ENCODE results near the gene KLK4. TPM values are rescaled to one million over a fixed set of nuclear protein-coding genes. Genes with fewer than 3 reads are reported as not detected.

KLK4 gene
- total and polyA plus RNA-seq, 7 experiments from 2014 or later: not detected

GRCh38 chr19:50889638-50890037 lies 21.6 kb downstream of the KLK4 start:
- Histone ChIP-seq H3K27me3 (ENCODE audit: control insufficient read depth in 2 of 2, insufficient read depth in 2 of 2, low read length in 2 of 2) (peaks cover 0 to 3% of the 10 kb centered on the region in 2 donors), H3K4me3 (ENCODE audit: low read length) (no peak overlapping the region), H3K36me3 (ENCODE audit: control insufficient read depth in 2 of 3, insufficient read depth in 3 of 3, low read length in 3 of 3) (no peaks in the 10 kb centered on the region), H3K4me1 (ENCODE audit: control insufficient read depth in 2 of 2, insufficient read depth in 2 of 2, low read length in 2 of 2) (no peaks in the 10 kb centered on the region), H3K27ac (ENCODE audit: low read depth, low read length) (no peak overlapping the region), H3K9me3 (ENCODE audit: control insufficient read depth in 2 of 3, low read length in 3 of 3) (peaks cover 0 to 4% (median 0%) of the 10 kb centered on the region in 3 experiments)
- ATAC-seq (no peak), DNase-seq (no peak)
- ChIA-PET POLR2A (no interaction called here), CTCF (no interaction called here)
- H3K4me1 Mint-ChIP-seq: no peaks in the 10 kb centered on the region
- peaks cover 0 to 12% (median 2%) of the 10 kb centered on the region in 11 donors for H3K9me3 Mint-ChIP-seq
- no peaks in the 10 kb centered on the region for H3K36me3 Mint-ChIP-seq
- intact Hi-C loops (cut with micrococcal nuclease): no loop called here
- no peak overlapping the region for H3K4me3 Mint-ChIP-seq
- H3K27ac Mint-ChIP-seq: no peak overlapping the region
- H3K27me3 Mint-ChIP-seq: peaks cover 9 to 83% (median 48%) of the 10 kb centered on the region in 5 donors

DNA sequence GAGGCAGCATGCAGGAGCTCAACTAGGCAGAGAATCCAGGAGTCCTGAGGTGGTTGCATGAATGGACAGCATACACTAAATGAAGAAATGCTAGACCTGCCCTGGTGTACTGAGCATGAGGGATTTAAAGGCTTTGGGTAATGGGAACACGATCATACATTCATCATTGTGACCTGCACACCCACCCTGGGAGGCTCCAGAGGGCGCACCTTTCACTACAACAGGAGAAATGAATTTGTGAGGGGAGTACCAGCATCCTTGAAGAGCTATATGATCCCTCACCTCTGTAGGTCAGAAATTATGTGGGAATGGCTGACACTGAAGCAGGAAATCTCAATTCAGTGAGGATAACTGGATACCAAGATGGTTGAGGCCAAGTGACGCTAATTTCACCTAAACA lies 29.0 kb downstream of the KLK4 start:
- Histone ChIP-seq H3K4me1 (ENCODE audit: control insufficient read depth in 2 of 2, insufficient read depth in 2 of 2, low read length in 2 of 2) (no peaks in the 10 kb centered on the region), H3K27me3 (ENCODE audit: control insufficient read depth in 2 of 2, insufficient read depth in 2 of 2, low read length in 2 of 2) (peaks cover 0 to 3% of the 10 kb centered on the region in 2 donors), H3K36me3 (ENCODE audit: control insufficient read depth in 2 of 3, insufficient read depth in 3 of 3, low read length in 3 of 3) (no peaks in the 10 kb centered on the region), H3K4me3 (ENCODE audit: low read length) (no peak overlapping the region), H3K9me3 (ENCODE audit: control insufficient read depth in 2 of 3, low read length in 3 of 3) (no peaks in the 10 kb centered on the region), H3K27ac (ENCODE audit: low read depth, low read length) (no peak overlapping the region)
- ATAC-seq: no peak
- peaks cover 0 to 2% (median 0%) of the 10 kb centered on the region in 11 donors for H3K9me3 Mint-ChIP-seq
- H3K36me3 Mint-ChIP-seq: no peaks in the 10 kb centered on the region
- H3K27me3 Mint-ChIP-seq: peaks cover 28 to 80% (median 47%) of the 10 kb centered on the region in 5 donors
- intact Hi-C loops (cut with micrococcal nuclease): no loop called here
- POLR2A ChIA-PET: no interaction called here
- H3K27ac Mint-ChIP-seq: no peak overlapping the region
- DNase-seq: no peak
- CTCF ChIA-PET: no interaction called here
- H3K4me1 Mint-ChIP-seq: peaks cover 0 to under 1% (median 0%) of the 10 kb centered on the region in 7 donors
- no peak overlapping the region for H3K4me3 Mint-ChIP-seq

DNA sequence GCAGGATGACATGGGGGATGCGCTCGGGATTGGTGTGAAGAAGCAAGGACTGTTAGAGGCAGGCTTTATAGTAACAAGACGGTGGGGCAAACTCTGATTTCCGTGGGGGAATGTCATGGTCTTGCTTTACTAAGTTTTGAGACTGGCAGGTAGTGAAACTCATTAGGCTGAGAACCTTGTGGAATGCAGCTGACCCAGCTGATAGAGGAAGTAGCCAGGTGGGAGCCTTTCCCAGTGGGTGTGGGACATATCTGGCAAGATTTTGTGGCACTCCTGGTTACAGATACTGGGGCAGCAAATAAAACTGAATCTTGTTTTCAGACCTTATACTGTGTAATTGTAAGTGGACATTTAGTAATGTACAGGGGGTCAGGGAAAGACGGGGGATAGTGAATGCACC lies 31.0 kb downstream of the KLK4 start:
- ChIA-PET POLR2A (no interaction called here), CTCF (no interaction called here)
- Mint-ChIP-seq H3K27me3 (peaks cover 26 to 61% (median 36%) of the 10 kb centered on the region in 5 donors), H3K4me1 (peaks cover 0 to 2% (median 0%) of the 10 kb centered on the region in 7 donors), H3K36me3 (no peaks in the 10 kb centered on the region), H3K4me3 (no peak overlapping the region), H3K9me3 (peaks cover 0 to 2% (median 0%) of the 10 kb centered on the region in 11 donors), H3K27ac (no peak overlapping the region)
- ATAC-seq: no peak
- H3K36me3 ChIP-seq (ENCODE audit: control insufficient read depth in 2 of 3, insufficient read depth in 3 of 3, low read length in 3 of 3): no peaks in the 10 kb centered on the region
- no peak for DNase-seq
- H3K27me3 ChIP-seq (ENCODE audit: control insufficient read depth in 2 of 2, insufficient read depth in 2 of 2, low read length in 2 of 2): peaks cover 0 to 3% of the 10 kb centered on the region in 2 donors
- intact Hi-C loops (cut with micrococcal nuclease): no loop called here
- no peak overlapping the region for H3K4me3 ChIP-seq (ENCODE audit: low read length)
- H3K4me1 ChIP-seq (ENCODE audit: control insufficient read depth in 2 of 2, insufficient read depth in 2 of 2, low read length in 2 of 2): no peaks in the 10 kb centered on the region
- no peaks in the 10 kb centered on the region for H3K9me3 ChIP-seq (ENCODE audit: control insufficient read depth in 2 of 3, low read length in 3 of 3)
- no peak overlapping the region for H3K27ac ChIP-seq (ENCODE audit: low read depth, low read length)

- Mint-ChIP-seq H3K27ac (no peak overlapping the region), H3K27me3 (peaks cover 25 to 53% (median 34%) of the 10 kb centered on the region in 5 donors), H3K4me3 (no peak overlapping the region), H3K4me1 (peaks cover 0 to 2% (median 0%) of the 10 kb centered on the region in 7 donors), H3K9me3 (peaks cover 0 to 2% (median 0%) of the 10 kb centered on the region in 11 donors), H3K36me3 (no peaks in the 10 kb centered on the region)
- Histone ChIP-seq H3K9me3 (ENCODE audit: control insufficient read depth in 2 of 3, low read length in 3 of 3) (no peaks in the 10 kb centered on the region), H3K27me3 (ENCODE audit: control insufficient read depth in 2 of 2, insufficient read depth in 2 of 2, low read length in 2 of 2) (no peaks in the 10 kb centered on the region), H3K4me3 (ENCODE audit: low read length) (no peak overlapping the region), H3K4me1 (ENCODE audit: control insufficient read depth in 2 of 2, insufficient read depth in 2 of 2, low read length in 2 of 2) (no peaks in the 10 kb centered on the region), H3K27ac (ENCODE audit: low read depth, low read length) (no peak overlapping the region), H3K36me3 (ENCODE audit: control insufficient read depth in 2 of 3, insufficient read depth in 3 of 3, low read length in 3 of 3) (no peaks in the 10 kb centered on the region)
- DNase-seq: no peak
- POLR2A ChIA-PET: no interaction called here
- no peak for ATAC-seq
- CTCF ChIA-PET: no interaction called here
- intact Hi-C loops (cut with micrococcal nuclease): no loop called here
Observed at GRCh38 chr19:50878851-50879250, 32.3 kb downstream of the KLK4 start.

- H3K9me3 ChIP-seq (ENCODE audit: control insufficient read depth in 2 of 3, low read length in 3 of 3): no peaks in the 10 kb centered on the region
- H3K27me3 ChIP-seq (ENCODE audit: control insufficient read depth in 2 of 2, insufficient read depth in 2 of 2, low read length in 2 of 2): no peaks in the 10 kb centered on the region
- no peaks in the 10 kb centered on the region for H3K4me1 ChIP-seq (ENCODE audit: control insufficient read depth in 2 of 2, insufficient read depth in 2 of 2, low read length in 2 of 2)
- H3K27ac ChIP-seq (ENCODE audit: low read depth, low read length): no peak overlapping the region
- Mint-ChIP-seq H3K9me3 (peaks cover 0 to 2% (median 0%) of the 10 kb centered on the region in 11 donors), H3K4me1 (peaks cover 0 to 2% (median 0%) of the 10 kb centered on the region in 7 donors), H3K36me3 (no peaks in the 10 kb centered on the region), H3K27ac (no peak overlapping the region), H3K4me3 (no peak overlapping the region), H3K27me3 (peaks cover 20 to 49% (median 37%) of the 10 kb centered on the region in 5 donors)
- POLR2A ChIA-PET: interaction anchor here (0.6 kb wide), 1 partner anchor 97 kb away, joined by 3 read pairs; no protein-coding TSS in a partner anchor
- intact Hi-C loops (cut with micrococcal nuclease): no loop called here
- CTCF ChIA-PET: no interaction called here
- no peaks in the 10 kb centered on the region for H3K36me3 ChIP-seq (ENCODE audit: control insufficient read depth in 2 of 3, insufficient read depth in 3 of 3, low read length in 3 of 3)
- ATAC-seq (no peak), DNase-seq (no peak)
- no peak overlapping the region for H3K4me3 ChIP-seq (ENCODE audit: low read length)
Observed at GRCh38 chr19:50877338-50877737, 33.9 kb downstream of the KLK4 start.

DNA sequence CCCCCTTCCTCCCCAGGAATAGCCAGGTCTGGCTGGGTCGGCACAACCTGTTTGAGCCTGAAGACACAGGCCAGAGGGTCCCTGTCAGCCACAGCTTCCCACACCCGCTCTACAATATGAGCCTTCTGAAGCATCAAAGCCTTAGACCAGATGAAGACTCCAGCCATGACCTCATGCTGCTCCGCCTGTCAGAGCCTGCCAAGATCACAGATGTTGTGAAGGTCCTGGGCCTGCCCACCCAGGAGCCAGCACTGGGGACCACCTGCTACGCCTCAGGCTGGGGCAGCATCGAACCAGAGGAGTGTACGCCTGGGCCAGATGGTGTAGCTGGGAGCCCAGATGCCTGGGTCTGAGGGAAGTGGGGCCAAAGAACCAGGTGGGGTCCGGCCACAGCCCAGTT lies 34.7 kb downstream of the KLK4 start:
- Histone ChIP-seq H3K4me3 (ENCODE audit: low read length) (no peak overlapping the region), H3K27ac (ENCODE audit: low read depth, low read length) (no peak overlapping the region), H3K36me3 (ENCODE audit: control insufficient read depth in 2 of 3, insufficient read depth in 3 of 3, low read length in 3 of 3) (no peaks in the 10 kb centered on the region), H3K4me1 (ENCODE audit: control insufficient read depth in 2 of 2, insufficient read depth in 2 of 2, low read length in 2 of 2) (no peaks in the 10 kb centered on the region), H3K9me3 (ENCODE audit: control insufficient read depth in 2 of 3, low read length in 3 of 3) (no peaks in the 10 kb centered on the region), H3K27me3 (ENCODE audit: control insufficient read depth in 2 of 2, insufficient read depth in 2 of 2, low read length in 2 of 2) (no peaks in the 10 kb centered on the region)
- Mint-ChIP-seq H3K27me3 (peaks cover 16 to 46% (median 39%) of the 10 kb centered on the region in 5 donors), H3K36me3 (peaks cover 0 to under 1% (median 0%) of the 10 kb centered on the region in 5 donors), H3K9me3 (peaks cover 0 to 2% (median 0%) of the 10 kb centered on the region in 11 donors), H3K4me1 (peaks cover 0 to 2% (median 0%) of the 10 kb centered on the region in 7 donors), H3K27ac (no peak overlapping the region), H3K4me3 (no peak overlapping the region)
- DNase-seq: no peak
- CTCF ChIA-PET: no interaction called here
- POLR2A ChIA-PET: no interaction called here
- intact Hi-C loops (cut with micrococcal nuclease): no loop called here
- no peak for ATAC-seq

DNA sequence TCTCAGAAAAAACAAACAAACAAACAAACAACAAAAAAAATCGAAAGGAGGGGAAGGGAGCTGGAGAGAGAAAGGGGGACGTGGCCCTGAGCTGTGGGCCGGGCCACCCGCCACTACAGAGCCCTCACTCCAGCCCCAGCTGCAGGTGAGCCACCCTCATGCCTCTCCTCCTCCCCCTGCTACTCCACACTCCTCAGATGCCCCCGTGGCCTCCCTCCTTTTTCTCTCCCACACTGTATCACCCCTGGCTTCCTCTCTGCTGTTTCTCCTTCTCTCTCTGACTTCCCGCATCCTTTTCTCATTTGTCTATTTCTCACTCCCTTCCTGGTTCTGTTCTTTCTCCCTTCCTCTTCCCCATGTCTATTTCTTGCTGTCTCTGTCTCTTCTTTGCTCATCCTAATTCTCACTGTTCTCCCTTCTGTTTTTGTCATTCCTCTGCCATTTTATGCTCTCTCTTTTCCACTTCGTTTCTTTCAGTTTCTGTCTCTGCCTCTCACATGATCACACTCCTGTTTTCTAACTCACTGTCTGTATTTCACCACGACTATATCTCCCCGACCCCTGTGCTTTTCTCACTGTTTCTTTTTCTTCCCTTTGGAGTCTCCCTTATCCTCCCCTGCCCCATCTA lies 35.3 kb downstream of the KLK4 start:
- POLR2A ChIA-PET: no interaction called here
- no peak overlapping the region for H3K4me3 ChIP-seq (ENCODE audit: low read length)
- ATAC-seq (no peak), DNase-seq (no peak)
- H3K27ac ChIP-seq (ENCODE audit: low read depth, low read length): no peak overlapping the region
- Mint-ChIP-seq H3K27me3 (peaks cover 14 to 46% (median 39%) of the 10 kb centered on the region in 5 donors), H3K4me1 (peaks cover 0 to 2% (median 0%) of the 10 kb centered on the region in 7 donors), H3K4me3 (no peak overlapping the region), H3K9me3 (peaks cover 0 to 3% (median 0%) of the 10 kb centered on the region in 11 donors), H3K27ac (no peak overlapping the region), H3K36me3 (peaks cover 0 to 4% (median 0%) of the 10 kb centered on the region in 5 donors)
- CTCF ChIA-PET: no interaction called here
- H3K27me3 ChIP-seq (ENCODE audit: control insufficient read depth in 2 of 2, insufficient read depth in 2 of 2, low read length in 2 of 2): no peaks in the 10 kb centered on the region
- no peaks in the 10 kb centered on the region for H3K9me3 ChIP-seq (ENCODE audit: control insufficient read depth in 2 of 3, low read length in 3 of 3)
- no peaks in the 10 kb centered on the region for H3K36me3 ChIP-seq (ENCODE audit: control insufficient read depth in 2 of 3, insufficient read depth in 3 of 3, low read length in 3 of 3)
- intact Hi-C loops (cut with micrococcal nuclease): no loop called here
- H3K4me1 ChIP-seq (ENCODE audit: control insufficient read depth in 2 of 2, insufficient read depth in 2 of 2, low read length in 2 of 2): no peaks in the 10 kb centered on the region
